Activated CD8-positive, alpha-beta memory T cell treated with anti-CD3 and anti-CD28 coated beads for 1 hour (primary cell): ENCODE data around the gene ARVCF.

Source experiments
- DNase-seq, 2 donors: peaks; one replicate each; pipeline ENCODE4 v3.0.0-alpha.2; 2020; ENCODE audit warnings: low read depth in 1 of 2; ENCODE audit errors: extremely low read depth in 1 of 2

Gene ARVCF

GRCh38 chr22:19963863-19964642 is 52.6 kb downstream of the ARVCF start:
- no peak for DNase-seq

DNA sequence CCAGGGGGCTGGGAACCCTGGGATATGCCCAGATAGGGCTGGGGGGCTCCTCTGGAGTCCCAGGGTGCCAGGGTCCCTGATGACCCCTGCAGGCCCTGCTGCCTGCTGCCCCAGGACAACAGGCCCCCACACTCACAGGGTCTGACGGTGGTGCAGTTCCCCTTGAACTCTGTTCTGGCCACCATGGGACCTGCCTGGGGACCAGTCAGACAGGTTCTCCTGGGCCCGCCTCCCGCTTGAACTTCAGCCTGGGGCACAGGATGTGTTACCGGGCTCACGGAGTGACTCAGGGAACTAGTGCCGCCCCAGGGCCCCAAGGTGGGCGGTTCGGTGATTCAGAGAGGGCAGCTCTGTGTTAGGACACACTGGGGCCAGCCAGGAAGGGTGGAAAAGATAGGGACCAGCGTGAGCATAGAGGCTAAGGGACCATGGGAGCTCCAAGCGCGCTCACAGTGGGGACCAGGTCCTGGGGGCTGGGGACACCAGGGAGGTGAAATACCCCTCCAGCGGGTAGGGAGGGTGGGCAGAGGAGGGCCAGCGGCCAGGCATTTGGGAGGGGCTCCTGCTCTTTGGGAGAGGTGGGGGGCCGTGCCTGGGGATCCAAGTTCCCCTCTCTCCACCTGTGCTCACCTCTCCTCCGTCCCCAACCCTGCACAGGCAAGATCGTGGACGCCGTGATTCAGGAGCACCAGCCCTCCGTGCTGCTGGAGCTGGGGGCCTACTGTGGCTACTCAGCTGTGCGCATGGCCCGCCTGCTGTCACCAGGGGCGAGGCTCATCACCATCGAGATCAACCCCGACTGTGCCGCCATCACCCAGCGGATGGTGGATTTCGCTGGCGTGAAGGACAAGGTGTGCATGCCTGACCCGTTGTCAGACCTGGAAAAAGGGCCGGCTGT is 53.5 kb downstream of the ARVCF start:
- DNase-seq = no peak

DNA sequence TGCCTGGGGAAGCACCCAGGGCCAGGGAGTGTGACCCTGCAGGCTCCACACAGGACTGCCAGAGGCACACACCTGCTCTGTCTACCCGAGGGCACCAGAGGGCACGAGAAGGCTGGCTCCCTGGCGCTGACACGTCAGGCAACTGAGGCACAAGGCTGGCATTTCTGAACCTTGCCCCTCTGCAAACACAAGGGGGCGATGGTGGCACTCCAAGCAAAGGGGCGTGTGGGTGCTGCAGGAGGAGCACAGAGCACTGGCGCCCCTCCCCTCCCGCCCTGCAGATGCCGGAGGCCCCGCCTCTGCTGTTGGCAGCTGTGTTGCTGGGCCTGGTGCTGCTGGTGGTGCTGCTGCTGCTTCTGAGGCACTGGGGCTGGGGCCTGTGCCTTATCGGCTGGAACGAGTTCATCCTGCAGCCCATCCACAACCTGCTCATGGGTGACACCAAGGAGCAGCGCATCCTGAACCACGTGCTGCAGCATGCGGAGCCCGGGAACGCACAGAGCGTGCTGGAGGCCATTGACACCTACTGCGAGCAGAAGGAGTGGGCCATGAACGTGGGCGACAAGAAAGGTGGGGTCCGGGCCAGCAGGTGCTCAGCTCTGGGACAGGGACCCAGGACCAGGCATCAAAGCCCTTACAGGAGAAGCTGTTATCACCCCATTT is 54.2 kb downstream of the ARVCF start:
- no peak for DNase-seq

GRCh38 chr22:19961868-19962245 is 54.8 kb downstream of the ARVCF start:
- DNase-seq = no peak

- DNase-seq = no peak
These were observed 55.4 kb downstream of the ARVCF start for GRCh38 chr22:19961201-19961580.

DNA sequence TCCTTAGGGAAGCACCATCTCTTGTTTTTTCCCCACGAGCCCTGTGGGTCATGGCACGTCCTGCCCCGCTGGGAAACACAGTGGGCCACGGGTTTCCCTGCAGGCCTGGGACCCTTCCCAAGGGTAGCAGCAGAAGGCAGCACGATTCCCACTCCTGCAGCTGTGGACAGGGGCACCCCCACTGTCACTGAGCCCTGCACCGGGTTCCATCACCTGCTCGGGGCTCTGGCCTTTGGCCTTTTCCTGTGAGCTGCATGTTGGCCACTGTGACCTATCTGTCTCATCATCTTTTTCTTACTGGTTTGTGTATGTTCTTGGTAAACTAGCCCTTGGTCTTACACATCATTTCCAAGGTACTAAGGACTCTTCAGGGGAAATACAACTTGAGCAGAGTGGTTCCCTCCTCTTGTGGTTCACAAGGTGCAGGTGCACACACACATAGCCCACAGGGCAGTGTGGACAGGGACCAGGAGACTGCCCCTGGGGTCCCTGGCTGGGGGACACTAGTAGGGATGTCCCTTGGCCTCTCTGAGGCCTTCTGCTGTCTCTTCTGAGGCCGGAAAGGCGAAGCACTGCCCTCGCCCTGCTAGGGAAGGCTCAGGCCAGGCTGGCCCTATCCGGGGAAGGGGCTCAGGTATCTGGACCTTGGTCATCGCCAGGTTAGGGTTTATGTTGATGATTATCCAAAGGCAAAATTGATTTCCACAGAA is 56.0 kb downstream of the ARVCF start:
- DNase-seq = no peak

DNA sequence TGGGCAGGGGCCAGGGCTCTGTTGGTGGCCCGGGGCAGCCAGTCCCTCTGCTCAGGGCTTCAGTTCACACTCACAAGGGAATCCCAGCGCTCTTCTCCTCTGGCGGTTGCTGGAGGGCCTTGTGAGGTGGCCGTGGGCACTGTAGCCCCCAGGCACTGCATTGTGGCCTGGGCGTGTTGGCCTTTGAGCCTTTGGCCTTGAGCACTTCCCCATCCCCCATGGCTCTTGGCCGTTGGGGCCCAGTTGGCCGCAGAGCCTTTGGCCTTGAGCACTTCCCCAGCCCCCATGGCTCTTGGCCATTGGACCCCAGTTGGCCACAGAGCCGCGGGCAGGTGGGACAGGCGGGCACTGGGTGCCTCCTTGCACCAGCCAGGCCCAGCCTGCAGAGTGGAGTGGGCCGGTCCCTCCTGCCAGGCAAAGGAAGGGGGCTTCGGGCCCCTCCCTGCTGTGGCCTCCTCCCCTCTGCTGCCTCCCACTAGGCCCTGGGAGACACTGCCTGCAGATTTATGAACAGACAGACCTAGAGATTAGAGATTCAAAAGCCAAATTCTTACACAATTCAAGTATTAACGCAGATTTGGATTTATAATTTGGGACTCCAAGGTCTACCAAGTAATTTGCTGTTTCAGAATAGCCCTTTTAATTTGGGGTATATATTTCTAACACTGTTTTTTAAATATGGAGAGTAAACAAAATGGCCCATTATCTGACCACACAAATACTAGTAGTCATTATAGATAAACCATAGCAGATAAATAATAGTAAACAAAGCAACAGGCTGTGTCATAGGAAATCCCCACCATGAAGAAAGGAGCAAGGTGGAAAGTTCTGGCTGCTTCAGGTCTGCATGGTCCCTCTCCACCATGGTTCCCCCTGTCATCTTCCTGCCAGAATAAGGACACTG is 56.8 kb downstream of the ARVCF start:
- no peak for DNase-seq

- DNase-seq = no peak
These were observed 57.5 kb downstream of the ARVCF start for GRCh38 chr22:19959043-19959586.

DNA sequence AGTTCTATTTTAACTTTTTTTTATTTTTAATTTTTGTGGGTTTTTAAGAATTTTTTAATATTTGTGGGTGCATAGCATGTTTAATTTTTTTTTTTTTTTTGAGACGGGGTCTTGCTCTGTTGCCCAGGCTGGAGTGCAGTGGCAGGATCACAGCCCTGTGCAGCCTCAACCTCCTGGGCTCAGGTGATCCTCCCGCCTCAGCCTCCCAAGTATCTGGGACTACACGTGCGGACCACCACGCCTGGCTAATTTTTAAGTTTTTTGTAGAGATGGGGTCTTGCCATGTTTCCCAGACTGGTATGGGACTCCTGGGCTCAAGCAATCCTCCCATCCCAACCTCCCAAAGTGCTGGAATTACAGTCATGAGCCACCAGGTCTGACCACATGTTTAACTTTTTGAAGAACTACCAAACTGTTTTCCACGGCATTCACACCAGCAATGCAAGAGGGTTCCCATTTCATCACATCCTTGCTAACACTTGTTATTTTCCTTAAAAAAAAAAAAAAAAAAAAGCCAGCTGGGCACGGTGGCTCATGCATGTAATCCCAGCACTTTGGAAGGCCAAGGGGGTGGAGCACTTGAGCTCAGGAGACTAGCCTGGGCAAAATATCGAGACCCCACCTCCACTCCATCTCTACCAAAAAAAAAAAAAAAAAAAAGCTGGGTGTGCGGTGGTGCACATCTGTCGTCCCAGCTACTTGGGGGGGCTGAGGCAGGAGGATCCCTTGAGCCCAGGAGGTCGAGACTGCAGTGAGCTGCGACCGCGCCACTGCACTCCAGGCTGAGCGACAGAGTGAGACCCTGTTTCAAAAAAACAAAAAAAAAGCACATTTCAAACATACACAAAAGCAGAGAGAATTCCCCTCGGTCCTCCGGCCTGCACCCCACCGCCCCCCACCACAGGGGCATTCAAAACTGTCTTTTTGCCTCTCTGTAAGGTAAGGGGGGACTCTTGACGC is 58.3 kb downstream of the ARVCF start:
- no peak for DNase-seq

DNA sequence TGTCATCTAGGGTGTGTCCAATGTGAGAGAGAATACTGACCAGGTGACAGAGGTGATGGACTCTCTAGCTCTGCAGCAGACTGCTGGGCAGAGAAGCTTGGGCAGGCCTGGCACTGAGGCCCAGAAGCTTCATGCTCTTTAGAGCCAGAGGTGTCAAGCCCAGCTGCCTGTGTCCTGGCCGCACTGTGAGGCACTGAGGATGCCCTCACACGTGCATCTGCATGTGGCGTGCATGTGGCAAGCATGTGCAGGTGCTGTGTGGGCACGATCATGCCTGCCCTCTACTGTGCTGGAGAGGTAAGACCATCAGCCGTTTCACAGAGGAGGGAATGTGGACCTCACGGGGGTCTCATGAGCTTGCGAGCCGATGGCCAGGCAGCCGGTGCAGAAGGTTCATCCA is 59.2 kb downstream of the ARVCF start:
- no peak for DNase-seq

- no peak for DNase-seq
These were observed 61.1 kb downstream of the ARVCF start for GRCh38 chr22:19955241-19956128.

DNA sequence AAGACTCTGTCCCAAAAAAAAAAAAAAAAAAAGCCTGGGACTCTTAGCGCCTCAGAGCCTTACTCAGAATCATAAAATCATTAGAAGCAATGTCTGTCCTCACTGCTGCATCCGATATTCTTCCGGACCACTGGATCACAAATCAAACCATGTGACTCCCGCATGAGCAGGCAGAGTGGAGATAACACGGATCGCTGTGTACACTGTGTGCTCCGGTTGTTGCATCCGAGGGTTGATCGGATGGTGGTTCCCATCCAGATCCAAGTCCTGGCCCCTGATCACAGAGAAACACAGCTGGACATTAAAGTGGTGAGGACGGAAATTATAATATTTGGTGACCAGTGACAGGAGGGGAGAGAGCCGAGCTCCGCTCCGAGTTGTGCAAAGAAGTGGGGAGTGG is 65.3 kb downstream of the ARVCF start:
- no peak for DNase-seq

DNA sequence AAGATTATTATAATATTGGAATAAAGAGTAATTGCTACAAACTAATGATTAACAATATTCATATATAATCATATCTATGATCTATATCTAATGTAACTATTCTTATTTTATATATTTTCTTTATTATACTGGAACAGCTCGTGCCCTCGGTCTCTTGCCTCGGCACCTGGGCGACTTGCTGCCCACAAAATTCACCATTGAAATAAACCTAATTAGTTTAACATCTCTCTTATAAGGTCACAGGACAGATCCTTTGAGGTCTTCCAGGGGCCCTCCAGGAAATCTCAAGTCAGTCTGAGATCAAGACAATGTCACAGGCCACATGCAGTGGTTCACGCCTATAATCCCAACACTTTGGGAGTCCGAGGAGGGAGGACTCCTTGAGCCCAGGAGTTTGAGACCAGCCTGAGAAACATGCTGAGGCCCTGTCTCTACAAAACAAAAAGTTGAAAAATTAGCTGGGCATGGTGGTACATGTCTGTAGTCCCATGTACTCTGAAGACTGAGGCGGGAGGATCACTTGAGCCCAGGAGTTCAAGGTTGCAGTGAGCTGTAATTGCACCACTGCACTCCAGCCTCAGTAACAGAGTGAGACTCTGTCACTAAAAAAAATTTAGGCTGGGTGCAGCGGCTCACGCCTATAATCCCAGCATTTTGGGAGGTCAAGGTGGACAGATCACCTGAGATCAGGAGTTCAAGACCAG is 68.4 kb downstream of the ARVCF start:
- DNase-seq = no peak

DNA sequence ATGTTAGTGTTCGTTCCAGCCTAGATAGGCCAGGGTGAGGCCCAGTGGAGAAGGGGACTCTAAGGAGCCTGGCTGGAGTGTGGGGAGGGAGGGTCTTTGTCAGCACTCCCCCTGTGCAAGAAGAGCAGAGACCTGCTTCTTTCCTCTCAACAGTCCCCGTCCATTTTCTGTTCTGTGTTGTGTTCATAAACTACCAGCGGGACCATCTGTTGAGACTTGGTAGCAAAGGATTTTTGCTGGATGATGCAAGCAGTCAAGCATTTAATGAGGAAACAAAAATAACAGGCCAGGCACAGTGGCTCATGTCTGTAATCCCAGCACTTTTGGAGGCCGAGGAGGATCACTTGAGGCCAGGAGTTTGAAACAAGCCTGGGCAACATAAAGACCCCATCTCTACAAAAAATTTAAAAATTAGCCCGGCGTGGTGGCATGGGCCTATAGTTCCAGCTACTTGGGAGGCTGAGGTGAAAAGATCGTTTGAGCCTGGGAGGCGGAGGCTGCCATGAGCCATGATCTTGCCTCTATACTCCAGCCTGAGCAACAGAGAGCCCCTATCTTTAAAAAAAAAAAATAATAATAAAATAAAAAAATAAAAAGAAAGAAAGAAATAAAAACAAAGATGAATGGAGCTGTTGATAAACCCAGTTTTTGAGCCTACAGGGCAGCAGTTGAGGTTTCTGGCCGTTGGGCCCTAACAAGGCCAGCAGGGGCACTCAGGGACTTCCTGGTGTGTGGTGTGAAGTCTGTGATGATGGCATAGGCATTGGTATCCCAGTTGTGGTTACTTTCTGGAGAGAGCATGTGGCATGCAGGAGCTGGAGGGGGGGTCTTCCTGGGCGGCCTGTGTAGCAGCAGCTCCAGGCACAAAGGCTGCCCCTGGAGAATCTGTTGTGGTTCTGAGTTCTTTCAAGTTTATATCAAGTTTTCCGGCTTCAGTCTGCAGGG is 73.3 kb downstream of the ARVCF start:
- DNase-seq = no peak

- no peak for DNase-seq
These were observed 74.2 kb downstream of the ARVCF start for GRCh38 chr22:19942157-19943081.
